Activated CD8-positive, alpha-beta T cell treated with anti-CD3 and anti-CD28 coated beads for 36 hours (primary cell): ENCODE data around the gene FXYD7. TPM values are rescaled to one million over a fixed set of nuclear protein-coding genes. Genes with fewer than 3 reads are reported as not detected.

ENCODE experiments used
- ATAC-seq: fragments of 200-7000 bp; cut with Tn5 transposase; one replicate; pipeline ENCODE4 v1.10.0; 2021; ENCODE audit warnings: mild to moderate bottlenecking, moderate library complexity
- CTCF ChIA-PET: fragments of 350-600 bp; sonication (Branson Sonifier 250); formaldehyde crosslinking; loops from one replicate; lab custom pipeline; 2021; ENCODE audit warnings: antibody characterized with exemption; lab: Charles Lee
- POLR2A ChIA-PET: fragments of 350-600 bp; sonication (Branson Sonifier 250); formaldehyde crosslinking; loops from one replicate; lab custom pipeline; 2021; ENCODE audit warnings: antibody characterized with exemption; lab: Charles Lee
- DNase-seq: peaks from one replicate; pipeline ENCODE4 v3.0.0-alpha.2; 2020
- H3K27ac Mint-ChIP-seq: one replicate; pipeline ENCODE4 v1.8.0; 2021; ENCODE audit warnings: mild to moderate bottlenecking, mixed read lengths
- H3K27me3 Mint-ChIP-seq: one replicate; pipeline ENCODE4 v1.8.0; 2021; ENCODE audit warnings: mixed read lengths
- H3K36me3 Mint-ChIP-seq: one replicate; pipeline ENCODE4 v1.8.0; 2021; ENCODE audit warnings: low read depth, mixed read lengths
- H3K4me1 Mint-ChIP-seq: one replicate; pipeline ENCODE4 v1.8.0; 2021; ENCODE audit warnings: low read depth, mixed read lengths
- H3K4me3 Mint-ChIP-seq: one replicate; pipeline ENCODE4 v1.8.0; 2021; ENCODE audit warnings: mild to moderate bottlenecking, moderate library complexity, mixed read lengths
- H3K9me3 Mint-ChIP-seq: one replicate; pipeline ENCODE4 v1.8.0; 2021; ENCODE audit warnings: mixed read lengths
- CTCF ChIP-seq: fragments of 200-600 bp; IDR thresholded peaks from one replicate; pipeline ENCODE4 v1.8.0; 2022; ENCODE audit warnings: antibody characterized with exemption, mild to moderate bottlenecking
- intact Hi-C: fragments of 100-400 bp; cut with micrococcal nuclease; formaldehyde crosslinking; loops from one replicate; pipeline ENCODE4 v1.10.0; 2022
- total RNA-seq, 2 experiments: library from RNA; stranded (reverse); gene quantifications; one replicate each; pipeline ENCODE4 v1.2.3, GENCODE V29; 2021

The FXYD7 gene
- total RNA-seq, 2 experiments from 2014 or later = 0.38 TPM; not detected in 1

GRCh38 chr19:35167251-35168119, 24.4 kb downstream of the FXYD7 start:
- Mint-ChIP-seq H3K4me1 (peaks cover 39% of the 10 kb centered on the region), H3K4me3 (no peak overlapping the region), H3K9me3 (peaks cover 38% of the 10 kb centered on the region), H3K27ac (peak overlapping the region; percentile 83), H3K27me3 (no peaks in the 10 kb centered on the region), H3K36me3 (peaks cover 88% of the 10 kb centered on the region)
- ChIA-PET CTCF (interaction anchor here (1.3 to 1.9 kb wide), 3 partner anchors 13 to 101 kb away, joined by 3 to 7 read pairs (median 6); partner anchors contain the start of gene FXYD5), POLR2A (interaction anchor here (0.6 to 2.9 kb wide), 11 partner anchors 9 to 798 kb away, joined by 3 to 9 read pairs (median 5); partner anchors contain the start of gene FXYD5)
- intact Hi-C loops = no loop called here
- no peak for DNase-seq
- no peak for TF ChIP-seq CTCF
- ATAC-seq = peak; percentile 30

GRCh38 chr19:35168196-35168595, 25.1 kb downstream of the FXYD7 start:
- H3K4me1 Mint-ChIP-seq = peaks cover 42% of the 10 kb centered on the region
- ATAC-seq (no peak), DNase-seq (no peak)
- no peaks in the 10 kb centered on the region for H3K27me3 Mint-ChIP-seq
- intact Hi-C loops = no loop called here
- peaks cover 32% of the 10 kb centered on the region for H3K9me3 Mint-ChIP-seq
- peak overlapping the region; percentile 22 for H3K27ac Mint-ChIP-seq
- ChIA-PET POLR2A (interaction anchor here (0.6 to 2.9 kb wide), 10 partner anchors 8 to 799 kb away, joined by 3 to 9 read pairs (median 5); partner anchors contain the start of gene FXYD5), CTCF (interaction anchor here (1.9 kb wide), 1 partner anchor 26 kb away, joined by 7 read pairs; no protein-coding TSS in a partner anchor)
- H3K4me3 Mint-ChIP-seq = no peak overlapping the region
- no peak for TF ChIP-seq CTCF
- H3K36me3 Mint-ChIP-seq = peaks cover 88% of the 10 kb centered on the region

- Mint-ChIP-seq H3K4me3 (no peak overlapping the region), H3K4me1 (peaks cover 42% of the 10 kb centered on the region), H3K27ac (peak overlapping the region; percentile 74), H3K9me3 (peaks cover 23% of the 10 kb centered on the region), H3K27me3 (no peaks in the 10 kb centered on the region), H3K36me3 (peaks cover 76% of the 10 kb centered on the region)
- DNase-seq (no peak), ATAC-seq (no peak)
- TF ChIP-seq CTCF = no peak
- CTCF ChIA-PET = no interaction called here
- POLR2A ChIA-PET = interaction anchor here (0.9 to 1.7 kb wide), 5 partner anchors 10 to 101 kb away, joined by 3 to 6 read pairs (median 4); partner anchors contain the start of gene FXYD5
- intact Hi-C loops = no loop called here
Measured at GRCh38 chr19:35169221-35169995, 26.4 kb downstream of the FXYD7 start.

- intact Hi-C loops = no loop called here
- Mint-ChIP-seq H3K4me1 (peaks cover 40% of the 10 kb centered on the region), H3K36me3 (peaks cover 65% of the 10 kb centered on the region), H3K27ac (peak overlapping the region; percentile 61), H3K27me3 (no peaks in the 10 kb centered on the region), H3K4me3 (no peak overlapping the region), H3K9me3 (peaks cover 13% of the 10 kb centered on the region)
- DNase-seq (no peak), ATAC-seq (no peak)
- POLR2A ChIA-PET = interaction anchor here (1.0 to 1.7 kb wide), 4 partner anchors 9 to 100 kb away, joined by 3 to 6 read pairs (median 4); partner anchors contain the start of gene FXYD5
- no peak for TF ChIP-seq CTCF
- CTCF ChIA-PET = interaction anchor here (1.8 kb wide), 1 partner anchor 16 kb away, joined by 4 read pairs; the partner anchor contains the start of gene FXYD5
Measured at GRCh38 chr19:35170359-35171061, 27.5 kb downstream of the FXYD7 start.
